HepG2 (cell line): ENCODE data around the gene DRC7. TPM values are rescaled to one million over a fixed set of nuclear protein-coding genes. Genes with fewer than 3 reads are reported as not detected.
A peak's percentile ranks its signal among the peaks of the same experiment; 100 is the strongest.

Source experiments
- AGO2 ChIP-seq: fragments of 200-400 bp; formaldehyde crosslinking; optimal IDR thresholded peaks from 2 replicates; pipeline ENCODE3; 2017; ENCODE audit warnings: mild to moderate bottlenecking, low read depth, low read length, moderate library complexity
- MAFF ChIP-seq: IDR thresholded peaks from 2 replicates; pipeline ENCODE4 v1.6.1; 2011; ENCODE audit warnings: low read depth, low read length, improper control_type of control experiment
- NFATC3 ChIP-seq: sonication (generic); formaldehyde crosslinking; IDR thresholded peaks from 2 replicates; pipeline ENCODE4 v1.5.1; 2020; ENCODE audit warnings: mild to moderate bottlenecking, missing genetic modification reagents
- NFIC ChIP-seq: IDR thresholded peaks from 2 replicates; pipeline ENCODE4 v1.6.1; 2012; ENCODE audit warnings: mild to moderate bottlenecking, low read length, inconsistent platforms
- NFKBIZ ChIP-seq: IDR thresholded peaks from 2 replicates; pipeline ENCODE4 v1.6.1; 2018; ENCODE audit warnings: missing genetic modification reagents, missing compliant biosample characterization
- PHF8 ChIP-seq: sonication (generic); formaldehyde crosslinking; IDR thresholded peaks from 2 replicates; pipeline ENCODE4 v1.5.0; 2020; ENCODE audit warnings: missing genetic modification reagents
- SMAD3 ChIP-seq: sonication (generic); formaldehyde crosslinking; IDR thresholded peaks from 2 replicates; pipeline ENCODE4 v1.4.0; 2020; ENCODE audit warnings: missing genetic modification reagents
- SRSF1 ChIP-seq: fragments of 200-400 bp; formaldehyde crosslinking; optimal IDR thresholded peaks from 2 replicates; pipeline ENCODE3; 2017; ENCODE audit warnings: mild to moderate bottlenecking, low read depth, low read length, moderate library complexity
- TBP ChIP-seq: sonication (generic); formaldehyde crosslinking; IDR thresholded peaks from 2 replicates; pipeline ENCODE4 v1.5.0; 2020; ENCODE audit warnings: missing genetic modification reagents
- TBX3 ChIP-seq: fragments of 450-650 bp; IDR thresholded peaks from 2 replicates; pipeline ENCODE4 v1.6.1; 2017; ENCODE audit warnings: antibody characterized with exemption, mild to moderate bottlenecking, inconsistent platforms, borderline replicate concordance
- THAP11 ChIP-seq: IDR thresholded peaks from 2 replicates; pipeline ENCODE4 v1.6.1; 2016; ENCODE audit warnings: missing biosample characterization, missing genetic modification reagents
- ZBTB7A ChIP-seq: sonication (generic); formaldehyde crosslinking; IDR thresholded peaks from 2 replicates; pipeline ENCODE4 v1.8.0; 2022; ENCODE audit warnings: mild to moderate bottlenecking, missing genetic modification reagents
- ZNF317 ChIP-seq: sonication (generic); formaldehyde crosslinking; IDR thresholded peaks from 2 replicates; pipeline ENCODE4 v1.5.0; 2020; ENCODE audit warnings: mild to moderate bottlenecking, missing genetic modification reagents
- ZNF619 ChIP-seq: sonication (generic); formaldehyde crosslinking; IDR thresholded peaks from 2 replicates; pipeline ENCODE4 v1.4.0; 2020; ENCODE audit warnings: mild to moderate bottlenecking, missing genetic modification reagents
- ZNF678 ChIP-seq: sonication (generic); formaldehyde crosslinking; IDR thresholded peaks from 2 replicates; pipeline ENCODE4 v1.4.0; 2020; ENCODE audit warnings: mild to moderate bottlenecking, missing genetic modification reagents
- polyA plus RNA-seq, 8 experiments: library from polyadenylated mRNA; depleted of rRNA in 3 of 8; stranded (reverse) in 7 of 8; unstranded in 1 of 8; fragments of >200 nt; fragmentation: Illumina TruSeq in 4 of 8; extraction: Trizol in 4 of 8; gene quantifications; 2 replicates each; pipeline versions ENCODE4 v1.2.1 to v1.2.3, GENCODE V29; 2011 to 2016; ENCODE audit warnings: low read depth in 4 of 8, missing spikeins in 1 of 8, mixed read lengths in 1 of 8; ENCODE audit not compliant: insufficient read depth in 1 of 8
- total RNA-seq, 5 experiments: library from RNA; depleted of rRNA; stranded (reverse); fragments of >200 nt; fragmentation: Illumina TruSeq; extraction: Trizol; gene quantifications; 2 replicates each; pipeline ENCODE4 v1.2.3, GENCODE V29; 2016; ENCODE audit warnings: low read depth in 1 of 5
- TF ChIP-seq, protein P1 (sequence below): sonication (generic); formaldehyde crosslinking; IDR thresholded peaks from 2 replicates; pipeline ENCODE4 v1.4.0; 2020; ENCODE audit warnings: low read depth, missing genetic modification reagents
- TF ChIP-seq, protein P2 (sequence below): sonication (generic); formaldehyde crosslinking; IDR thresholded peaks from 2 replicates; pipeline ENCODE4 v1.4.0; 2020; ENCODE audit warnings: missing genetic modification reagents, borderline replicate concordance
- TF ChIP-seq, protein P3 (sequence below): sonication (generic); formaldehyde crosslinking; IDR thresholded peaks from 2 replicates; pipeline ENCODE4 v1.4.0; 2020; ENCODE audit warnings: missing genetic modification reagents

Gene DRC7
- total and polyA plus RNA-seq, 2 of the 13 experiments (the other 11 are each of a cell fraction or from before 2014, with no cell fraction given) = 2.7 to 3.4 TPM

- TF ChIP-seq, protein P1, sequence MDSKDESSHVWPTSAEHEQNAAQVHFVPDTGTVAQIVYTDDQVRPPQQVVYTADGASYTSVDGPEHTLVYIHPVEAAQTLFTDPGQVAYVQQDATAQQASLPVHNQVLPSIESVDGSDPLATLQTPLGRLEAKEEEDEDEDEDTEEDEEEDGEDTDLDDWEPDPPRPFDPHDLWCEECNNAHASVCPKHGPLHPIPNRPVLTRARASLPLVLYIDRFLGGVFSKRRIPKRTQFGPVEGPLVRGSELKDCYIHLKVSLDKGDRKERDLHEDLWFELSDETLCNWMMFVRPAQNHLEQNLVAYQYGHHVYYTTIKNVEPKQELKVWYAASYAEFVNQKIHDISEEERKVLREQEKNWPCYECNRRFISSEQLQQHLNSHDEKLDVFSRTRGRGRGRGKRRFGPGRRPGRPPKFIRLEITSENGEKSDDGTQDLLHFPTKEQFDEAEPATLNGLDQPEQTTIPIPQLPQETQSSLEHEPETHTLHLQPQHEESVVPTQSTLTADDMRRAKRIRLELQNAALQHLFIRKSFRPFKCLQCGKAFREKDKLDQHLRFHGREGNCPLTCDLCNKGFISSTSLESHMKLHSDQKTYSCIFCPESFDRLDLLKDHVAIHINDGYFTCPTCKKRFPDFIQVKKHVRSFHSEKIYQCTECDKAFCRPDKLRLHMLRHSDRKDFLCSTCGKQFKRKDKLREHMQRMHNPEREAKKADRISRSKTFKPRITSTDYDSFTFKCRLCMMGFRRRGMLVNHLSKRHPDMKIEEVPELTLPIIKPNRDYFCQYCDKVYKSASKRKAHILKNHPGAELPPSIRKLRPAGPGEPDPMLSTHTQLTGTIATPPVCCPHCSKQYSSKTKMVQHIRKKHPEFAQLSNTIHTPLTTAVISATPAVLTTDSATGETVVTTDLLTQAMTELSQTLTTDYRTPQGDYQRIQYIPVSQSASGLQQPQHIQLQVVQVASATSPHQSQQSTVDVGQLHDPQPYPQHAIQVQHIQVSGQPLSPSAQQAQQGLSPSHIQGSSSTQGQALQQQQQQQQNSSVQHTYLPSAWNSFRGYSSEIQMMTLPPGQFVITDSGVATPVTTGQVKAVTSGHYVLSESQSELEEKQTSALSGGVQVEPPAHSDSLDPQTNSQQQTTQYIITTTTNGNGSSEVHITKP (CRISPR knock-in tag) = no peak
- peak; percentile 87 for TF ChIP-seq ZNF619 (CRISPR knock-in tag)
- no peak for TF ChIP-seq SMAD3 (CRISPR knock-in tag)
- TF ChIP-seq ZNF317 (CRISPR knock-in tag) = 0 out of 2 replicates have a peak, but pooled peaks have one; percentile 22
- TF ChIP-seq SRSF1 = no peak
- no peak for TF ChIP-seq ZBTB7A (CRISPR knock-in tag)
- peak; percentile 89; the same call in 1 of the 2 replicates for TF ChIP-seq NFKBIZ (CRISPR knock-in tag)
- peak; percentile 81 for TF ChIP-seq PHF8 (CRISPR knock-in tag)
- TF ChIP-seq NFATC3 (CRISPR knock-in tag) = no peak
- no peak; the same call in 1 of the 2 replicates for TF ChIP-seq NFIC
- TF ChIP-seq, protein P2, sequence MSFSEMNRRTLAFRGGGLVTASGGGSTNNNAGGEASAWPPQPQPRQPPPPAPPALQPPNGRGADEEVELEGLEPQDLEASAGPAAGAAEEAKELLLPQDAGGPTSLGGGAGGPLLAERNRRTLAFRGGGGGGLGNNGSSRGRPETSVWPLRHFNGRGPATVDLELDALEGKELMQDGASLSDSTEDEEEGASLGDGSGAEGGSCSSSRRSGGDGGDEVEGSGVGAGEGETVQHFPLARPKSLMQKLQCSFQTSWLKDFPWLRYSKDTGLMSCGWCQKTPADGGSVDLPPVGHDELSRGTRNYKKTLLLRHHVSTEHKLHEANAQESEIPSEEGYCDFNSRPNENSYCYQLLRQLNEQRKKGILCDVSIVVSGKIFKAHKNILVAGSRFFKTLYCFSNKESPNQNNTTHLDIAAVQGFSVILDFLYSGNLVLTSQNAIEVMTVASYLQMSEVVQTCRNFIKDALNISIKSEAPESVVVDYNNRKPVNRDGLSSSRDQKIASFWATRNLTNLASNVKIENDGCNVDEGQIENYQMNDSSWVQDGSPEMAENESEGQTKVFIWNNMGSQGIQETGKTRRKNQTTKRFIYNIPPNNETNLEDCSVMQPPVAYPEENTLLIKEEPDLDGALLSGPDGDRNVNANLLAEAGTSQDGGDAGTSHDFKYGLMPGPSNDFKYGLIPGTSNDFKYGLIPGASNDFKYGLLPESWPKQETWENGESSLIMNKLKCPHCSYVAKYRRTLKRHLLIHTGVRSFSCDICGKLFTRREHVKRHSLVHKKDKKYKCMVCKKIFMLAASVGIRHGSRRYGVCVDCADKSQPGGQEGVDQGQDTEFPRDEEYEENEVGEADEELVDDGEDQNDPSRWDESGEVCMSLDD (CRISPR knock-in tag) = 0 out of 2 replicates have a peak, but pooled peaks have one; percentile 5
- peak; percentile 86 for TF ChIP-seq MAFF
- TF ChIP-seq AGO2 = peak; percentile 88
- no peak for TF ChIP-seq TBP (CRISPR knock-in tag)
- TF ChIP-seq, protein P3, sequence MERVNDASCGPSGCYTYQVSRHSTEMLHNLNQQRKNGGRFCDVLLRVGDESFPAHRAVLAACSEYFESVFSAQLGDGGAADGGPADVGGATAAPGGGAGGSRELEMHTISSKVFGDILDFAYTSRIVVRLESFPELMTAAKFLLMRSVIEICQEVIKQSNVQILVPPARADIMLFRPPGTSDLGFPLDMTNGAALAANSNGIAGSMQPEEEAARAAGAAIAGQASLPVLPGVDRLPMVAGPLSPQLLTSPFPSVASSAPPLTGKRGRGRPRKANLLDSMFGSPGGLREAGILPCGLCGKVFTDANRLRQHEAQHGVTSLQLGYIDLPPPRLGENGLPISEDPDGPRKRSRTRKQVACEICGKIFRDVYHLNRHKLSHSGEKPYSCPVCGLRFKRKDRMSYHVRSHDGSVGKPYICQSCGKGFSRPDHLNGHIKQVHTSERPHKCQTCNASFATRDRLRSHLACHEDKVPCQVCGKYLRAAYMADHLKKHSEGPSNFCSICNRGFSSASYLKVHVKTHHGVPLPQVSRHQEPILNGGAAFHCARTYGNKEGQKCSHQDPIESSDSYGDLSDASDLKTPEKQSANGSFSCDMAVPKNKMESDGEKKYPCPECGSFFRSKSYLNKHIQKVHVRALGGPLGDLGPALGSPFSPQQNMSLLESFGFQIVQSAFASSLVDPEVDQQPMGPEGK (CRISPR knock-in tag) = no peak
- TF ChIP-seq TBX3 = no peak
- TF ChIP-seq ZNF678 (CRISPR knock-in tag) = no peak
- TF ChIP-seq THAP11 (CRISPR knock-in tag) = peak; percentile 94
Measured at GRCh38 chr16:57734925-57735754, 40.5 kb downstream of the DRC7 start (continued).
